GM21381 (cell line): ENCODE data around the gene RBM38.

Experiments used
- ATAC-seq: cut with Tn5 transposase; IDR thresholded peaks from one replicate; pipeline ENCODE4 v1.9.1; 2021; ENCODE audit warnings: mild to moderate bottlenecking, moderate library complexity; ENCODE audit not compliant: unreplicated experiment

Gene RBM38

DNA sequence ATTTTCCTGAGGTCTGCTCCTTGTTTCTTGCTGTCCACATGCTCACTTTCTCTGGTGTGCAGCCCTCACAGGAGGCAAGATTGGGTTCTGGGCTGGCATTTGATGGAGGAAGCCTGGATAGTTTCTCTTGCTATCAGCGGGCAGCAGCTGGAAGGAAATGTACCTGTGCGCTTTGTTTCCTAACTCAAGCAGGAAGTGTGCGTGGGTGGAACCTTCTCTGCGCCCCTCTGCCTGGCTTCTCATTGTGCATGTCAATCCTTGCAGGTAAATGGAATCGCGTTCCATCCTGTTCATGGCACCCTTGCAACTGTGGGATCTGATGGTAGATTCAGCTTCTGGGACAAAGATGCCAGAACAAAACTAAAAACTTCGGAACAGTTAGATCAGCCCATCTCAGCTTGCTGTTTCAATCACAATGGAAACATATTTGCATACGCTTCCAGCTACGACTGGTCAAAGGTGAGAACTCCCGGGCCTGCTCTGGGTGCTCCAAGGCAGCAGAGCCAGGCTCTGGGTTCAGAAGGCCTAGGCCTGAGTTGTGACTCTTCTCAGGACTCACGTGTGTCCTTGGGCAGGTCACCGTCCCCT, 16.8 kb upstream of the RBM38 start:
- no peak for ATAC-seq

DNA sequence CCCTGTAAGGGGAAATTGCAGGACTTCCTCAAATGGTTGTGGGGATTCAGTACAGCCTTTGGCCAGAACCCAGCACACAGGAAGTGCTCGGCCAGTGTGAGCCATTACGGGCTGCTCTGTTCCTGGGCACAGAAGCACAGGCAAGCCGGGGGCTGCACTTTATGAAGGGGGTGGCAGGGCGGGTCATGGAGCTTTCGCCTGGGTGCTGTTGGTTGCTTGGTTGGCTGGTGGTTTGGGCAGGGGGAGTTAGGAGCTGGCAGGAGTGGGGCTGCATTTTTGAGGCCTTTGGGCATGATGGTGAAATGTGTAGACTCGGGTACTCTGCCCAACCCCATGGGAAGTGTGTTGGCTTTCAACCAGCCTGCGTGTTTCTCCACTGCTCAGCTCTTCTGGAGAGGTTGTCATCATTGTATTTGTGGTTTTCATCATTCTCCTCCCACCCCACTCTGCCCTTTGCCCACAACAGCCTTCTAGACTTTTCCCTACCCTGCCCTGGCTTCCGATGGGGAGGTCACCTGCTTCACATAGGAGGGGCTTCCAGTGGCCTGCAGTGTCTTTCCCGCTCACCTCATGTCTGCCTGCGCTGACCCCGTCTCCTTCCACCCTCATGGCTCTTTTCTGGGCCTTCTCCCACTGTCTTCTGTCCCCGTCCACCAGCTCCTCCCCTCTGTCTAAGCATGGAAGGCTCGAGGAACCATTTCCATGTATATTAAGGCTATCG, 16.1 kb upstream of the RBM38 start:
- no peak for ATAC-seq

DNA sequence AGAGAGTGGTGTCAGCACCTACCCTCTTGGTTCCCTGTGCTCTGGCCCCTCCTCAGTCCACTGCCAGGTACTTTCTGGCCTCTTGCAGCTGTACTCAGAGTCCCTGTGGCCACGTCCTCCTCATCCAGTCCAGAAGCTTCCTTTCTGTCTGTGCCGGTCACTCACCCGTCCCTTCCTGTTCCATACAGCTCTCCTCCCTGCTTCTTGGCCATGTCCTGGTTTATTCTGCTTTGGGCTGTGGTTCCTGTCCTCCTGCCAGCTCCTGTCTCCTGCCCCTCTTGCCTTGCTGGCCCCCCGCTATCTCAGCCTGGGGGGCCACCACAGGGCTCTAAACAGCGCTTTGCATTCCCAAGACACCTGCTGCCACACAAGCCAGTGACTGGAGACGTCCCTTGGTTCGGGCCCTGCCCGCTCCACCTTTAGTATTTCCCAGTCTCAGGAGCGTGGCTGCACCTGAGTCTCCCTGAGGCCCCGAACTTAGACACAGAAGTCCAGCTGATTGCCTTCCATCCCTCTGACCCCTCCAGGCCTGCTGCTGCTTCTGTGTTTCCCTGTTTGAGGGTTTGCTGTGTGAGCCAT, 15.5 kb upstream of the RBM38 start:
- ATAC-seq: no peak

DNA sequence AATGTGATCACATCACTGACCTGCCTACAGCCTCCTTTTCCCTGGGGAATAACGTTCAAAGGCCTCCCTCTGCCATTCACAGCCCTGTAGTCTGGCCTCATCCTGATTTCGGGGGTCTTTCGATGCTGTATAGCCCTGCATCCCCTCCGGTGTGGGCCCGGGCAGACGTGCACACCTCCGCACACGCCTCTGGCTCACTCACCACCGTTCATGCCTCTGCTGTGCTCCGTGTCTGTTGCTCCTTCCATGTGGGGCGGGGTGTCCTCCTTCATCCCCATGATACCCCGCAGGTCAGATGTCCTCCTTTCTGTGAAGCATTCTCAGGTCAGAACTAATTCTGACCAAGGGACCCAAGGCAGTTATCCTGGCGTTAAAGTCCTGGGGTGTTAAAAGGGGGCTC, 13.8 kb upstream of the RBM38 start:
- no peak for ATAC-seq

DNA sequence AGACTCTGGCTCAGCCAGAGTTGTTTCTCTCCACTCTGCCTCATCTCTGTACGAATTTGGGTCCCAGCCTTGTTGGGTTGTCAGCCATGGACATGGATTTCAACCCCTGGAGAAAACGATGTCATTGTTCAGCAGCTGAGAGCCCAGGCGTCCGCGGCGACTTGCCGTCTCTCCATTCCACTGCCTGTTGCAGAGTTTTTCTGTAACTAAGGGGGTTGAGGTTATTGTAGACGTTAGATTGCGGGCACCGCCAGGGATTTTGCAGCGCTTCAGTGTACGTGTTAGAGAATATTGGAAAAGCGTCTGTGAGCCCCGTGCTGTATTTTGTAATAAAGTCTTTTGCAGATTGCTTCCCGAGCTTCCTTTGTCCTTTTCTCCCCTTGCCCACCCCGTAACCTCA, 13.1 kb upstream of the RBM38 start:
- no peak for ATAC-seq

DNA sequence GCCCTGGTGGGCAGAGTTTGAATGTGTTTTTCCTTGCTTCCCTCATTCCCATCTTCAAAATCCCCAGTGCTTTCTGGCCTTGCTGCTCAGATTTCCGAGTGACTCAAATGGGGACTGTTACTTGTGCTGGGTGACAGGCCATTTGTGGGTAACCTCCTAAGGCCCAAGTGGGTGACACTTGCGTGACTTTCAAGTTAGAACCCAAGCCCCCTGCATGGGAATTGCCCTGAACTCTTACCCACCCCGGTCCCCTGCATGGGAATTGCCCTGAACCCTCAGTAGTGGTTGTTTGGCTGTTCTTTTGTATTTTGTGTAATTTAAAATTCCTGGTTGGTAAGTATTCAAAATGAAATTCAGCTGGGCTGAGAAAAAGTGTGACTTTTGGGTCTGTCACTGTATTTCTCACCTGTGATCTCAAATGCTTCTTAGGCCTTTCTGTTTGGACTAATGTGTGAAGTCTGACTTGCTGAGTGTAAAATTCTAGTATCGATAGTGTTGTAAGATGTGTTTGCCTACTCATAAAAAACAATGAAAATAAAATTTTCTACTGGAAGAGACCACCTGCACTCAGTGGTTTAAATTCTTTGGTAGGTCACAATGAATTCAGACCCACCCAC, 12.4 kb upstream of the RBM38 start:
- ATAC-seq: no peak

DNA sequence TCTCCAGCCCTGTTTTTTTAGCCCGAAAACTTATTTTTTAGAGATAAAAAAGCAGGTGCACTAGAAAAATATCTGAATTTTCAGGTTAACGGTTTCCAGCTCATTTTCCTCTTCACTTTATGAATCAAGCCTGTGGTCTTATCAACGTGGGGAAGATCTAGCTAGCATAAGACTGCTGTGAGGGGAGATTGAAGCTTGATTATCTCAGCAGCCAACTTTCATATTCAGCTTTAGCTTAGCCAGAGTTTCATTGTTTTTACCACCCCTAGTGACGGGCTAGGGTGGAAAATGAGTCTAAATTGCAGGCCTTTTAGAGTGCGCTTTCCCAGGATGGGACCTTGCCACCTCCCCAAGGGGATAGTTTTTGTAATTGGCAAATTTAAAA, 11.9 kb upstream of the RBM38 start:
- no peak for ATAC-seq

DNA sequence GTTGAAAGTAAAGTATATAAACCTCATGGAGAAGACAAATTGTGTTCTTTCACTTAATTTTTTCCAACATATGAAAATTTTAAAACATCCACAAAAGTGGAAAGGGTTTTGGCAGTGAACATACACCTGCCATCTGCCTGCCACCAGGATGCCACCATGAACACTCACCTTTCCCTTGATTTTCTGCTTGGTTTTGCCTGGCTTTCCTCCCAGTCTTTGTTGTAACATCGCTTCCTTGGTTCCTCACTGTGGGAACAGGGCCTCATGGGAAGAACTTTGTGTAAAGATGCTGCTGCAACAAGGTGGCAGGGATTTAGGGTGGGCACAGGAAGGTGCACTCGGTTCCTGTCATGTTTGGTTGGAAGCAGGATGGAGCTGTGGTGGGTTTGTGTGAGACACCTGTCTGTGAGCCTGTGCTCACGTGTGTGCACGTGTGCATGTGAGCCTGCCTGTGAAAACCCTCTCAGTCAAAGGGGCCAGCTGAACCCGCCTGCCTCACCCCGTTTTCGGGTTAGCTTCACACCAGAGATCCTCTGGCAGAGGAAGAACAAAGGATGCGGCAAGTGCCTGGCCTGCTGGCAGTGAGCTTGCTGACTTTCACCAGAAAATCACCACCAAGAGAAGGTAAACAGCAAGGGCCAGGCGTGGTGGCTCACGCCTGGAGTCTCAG, 11.0 kb upstream of the RBM38 start:
- ATAC-seq: no peak

DNA sequence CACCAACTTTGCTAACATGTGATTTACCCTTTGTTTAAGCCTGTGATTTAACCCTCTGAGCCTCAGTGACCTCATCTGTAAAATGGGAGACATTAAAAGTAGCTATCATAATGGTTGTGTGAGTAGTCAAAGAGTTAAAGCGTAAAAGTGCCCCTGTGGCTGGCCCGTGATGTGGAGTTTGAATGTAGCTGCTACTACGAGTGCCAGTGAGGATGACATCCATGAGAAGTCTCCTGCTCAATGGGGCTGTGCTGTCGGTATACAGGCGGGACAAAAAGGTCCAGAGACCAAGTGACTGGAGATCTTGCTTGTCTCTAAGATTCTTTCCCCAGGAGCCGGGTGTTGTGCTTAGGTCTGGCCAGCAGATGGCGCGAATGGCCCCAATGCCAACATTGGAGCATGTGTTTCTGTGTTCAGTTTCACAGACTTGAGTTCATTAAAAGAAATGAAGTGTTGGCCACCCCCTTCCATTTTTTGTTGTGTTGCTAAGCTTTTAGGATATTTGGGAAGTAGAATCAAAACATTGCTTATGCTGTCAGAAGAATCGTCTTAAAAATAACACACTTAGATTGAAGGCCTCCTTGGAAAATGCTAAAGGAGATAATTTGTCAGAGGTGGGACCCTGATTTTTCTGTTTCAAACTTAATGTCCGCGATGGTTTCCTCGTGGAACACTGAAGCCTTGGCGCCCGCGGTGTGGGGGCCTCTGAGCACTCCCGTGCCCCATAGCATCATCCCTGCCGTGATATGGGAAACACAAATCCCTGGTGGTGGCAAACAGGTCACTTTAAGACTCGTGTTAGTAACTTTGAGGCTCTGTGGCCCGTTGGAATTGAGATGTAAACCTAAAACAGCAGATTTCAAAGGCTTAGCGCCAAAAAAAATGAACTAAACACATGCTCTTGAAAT, 9.3 kb upstream of the RBM38 start:
- ATAC-seq: no peak

DNA sequence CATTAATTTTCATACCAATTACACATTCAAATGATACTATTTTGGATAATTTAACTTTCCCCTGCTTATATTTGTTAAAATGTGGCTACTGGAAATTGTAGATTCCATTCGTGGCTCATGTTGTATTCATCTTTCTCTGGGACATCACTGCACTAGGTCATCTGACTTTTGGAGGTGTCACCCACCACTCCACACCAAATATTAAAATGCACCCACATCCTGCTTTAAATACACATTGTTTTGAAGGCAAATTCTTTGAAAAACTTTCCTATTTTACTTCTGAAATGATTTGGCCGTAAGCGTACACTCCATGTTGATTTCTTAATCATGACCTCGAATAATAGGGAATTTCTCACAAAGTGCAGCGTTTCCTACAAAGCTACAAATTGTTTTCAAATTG, 8.7 kb upstream of the RBM38 start:
- ATAC-seq: no peak

DNA sequence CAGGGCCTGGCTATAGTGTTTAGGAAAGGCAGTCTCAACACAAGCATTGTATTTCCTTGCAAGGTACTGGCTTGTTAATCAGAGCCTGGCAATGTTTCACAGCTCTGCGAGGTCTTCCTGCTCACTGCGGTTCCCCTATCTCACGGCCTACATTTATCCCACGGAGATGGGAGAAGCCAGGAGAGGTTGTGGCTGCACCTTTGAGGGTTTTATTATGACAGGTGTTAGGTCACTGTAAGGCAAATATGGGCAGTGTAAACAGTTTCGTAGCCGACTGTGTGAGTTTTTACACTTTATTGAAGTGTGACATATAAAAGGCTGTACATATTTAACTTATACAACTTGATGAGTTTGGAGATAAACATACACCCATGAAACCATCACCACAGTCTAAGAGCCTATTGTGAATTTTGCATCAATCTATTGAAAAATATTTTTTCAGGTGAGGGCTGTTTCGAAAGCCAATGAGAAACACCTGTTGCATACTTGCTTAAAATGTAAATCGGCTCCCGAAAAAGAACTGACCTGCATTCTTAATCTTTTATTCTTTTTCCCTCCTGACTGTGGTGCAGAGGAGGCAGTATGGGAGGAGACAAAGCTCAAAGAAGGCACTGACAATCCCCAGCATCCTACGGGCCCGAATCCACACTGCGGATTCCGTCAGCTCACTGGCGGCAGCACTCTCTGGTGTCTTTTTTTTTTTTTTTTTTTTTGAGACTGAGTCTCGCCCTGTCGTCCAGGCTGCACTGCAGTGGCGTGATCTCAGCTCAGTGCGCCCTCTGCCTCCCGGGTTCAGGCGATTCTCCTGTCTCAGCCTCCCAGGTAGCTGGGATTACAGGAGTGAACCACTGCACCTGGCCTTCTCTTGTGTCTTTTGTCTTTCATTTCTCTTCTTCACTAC, 7.5 kb upstream of the RBM38 start:
- ATAC-seq: no peak

DNA sequence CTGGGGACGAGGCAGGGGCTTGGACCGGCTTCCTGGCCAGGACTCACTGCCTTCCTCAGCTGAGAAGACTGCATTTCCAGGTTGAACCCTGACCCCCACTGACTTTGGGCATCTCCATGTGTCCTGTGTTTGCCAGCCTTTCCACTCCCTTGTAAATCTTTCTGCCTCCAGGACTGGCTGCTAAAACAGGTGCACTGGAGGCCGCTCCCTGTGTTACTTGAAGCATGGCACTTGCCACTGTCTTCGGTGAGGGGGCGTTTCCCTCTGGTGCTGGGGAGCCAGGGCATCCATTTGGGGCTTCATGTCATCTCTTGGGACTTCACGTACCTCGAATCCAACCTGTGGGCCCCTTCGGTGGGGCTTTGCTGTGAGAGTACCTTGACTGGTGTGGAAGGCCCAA, 6.7 kb upstream of the RBM38 start:
- ATAC-seq: no peak

DNA sequence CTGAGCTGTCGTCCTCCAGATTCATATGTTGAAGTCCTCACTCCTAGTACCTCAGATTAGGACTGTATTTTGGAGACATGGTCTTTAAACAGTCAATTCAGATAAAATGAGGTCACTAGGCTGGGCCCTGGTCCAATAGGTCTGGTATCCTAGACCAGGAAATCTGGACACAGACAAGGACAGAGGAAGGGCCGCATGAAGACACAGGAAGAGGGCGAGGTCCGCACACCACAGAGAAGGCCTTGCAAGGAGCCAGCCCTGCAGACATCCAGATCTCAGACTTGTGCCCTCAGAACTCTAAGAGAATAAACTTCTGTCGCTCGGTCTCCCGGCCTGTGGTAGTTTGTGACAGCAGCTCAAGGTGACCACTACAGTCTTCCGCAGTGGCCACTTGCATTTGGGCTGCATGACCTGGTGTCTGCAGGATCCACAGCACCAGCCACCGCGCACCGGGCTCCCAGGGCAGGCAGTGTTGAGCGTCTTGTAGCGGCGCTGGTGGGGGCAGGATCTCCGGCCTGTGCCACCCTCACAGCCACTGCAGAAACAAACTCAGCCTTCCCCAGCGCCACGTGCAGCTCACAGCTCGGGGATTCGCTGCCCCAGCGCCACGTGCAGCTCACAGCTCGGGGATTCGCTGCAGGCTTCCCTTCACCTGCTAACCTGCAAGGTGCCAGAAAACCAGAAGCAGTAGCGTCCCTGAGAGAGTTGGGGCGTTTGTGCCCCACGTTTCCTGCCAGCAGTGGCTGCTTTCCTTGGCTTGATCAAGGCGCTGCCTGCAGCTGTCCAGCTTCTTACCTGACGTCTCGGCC, 6.0 kb upstream of the RBM38 start:
- ATAC-seq: no peak

DNA sequence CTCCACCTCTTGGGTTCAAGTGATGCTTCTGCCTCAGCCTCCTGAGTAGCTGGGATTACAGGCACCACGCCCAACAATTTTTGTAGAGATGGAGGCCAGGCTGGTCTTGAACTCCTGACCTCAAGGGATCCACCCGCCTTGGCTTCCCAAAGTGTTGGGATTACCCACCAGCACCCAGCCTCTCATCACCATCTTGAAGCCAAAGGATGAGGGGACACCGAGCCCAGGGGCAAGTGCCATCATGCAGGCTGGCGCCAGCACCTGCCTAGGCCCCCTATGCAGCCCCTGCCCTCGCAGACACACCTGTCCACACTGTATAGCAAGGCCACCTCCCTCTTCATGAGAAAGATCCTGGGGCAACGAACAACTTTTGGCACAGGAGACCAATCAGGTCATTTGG, 5.3 kb upstream of the RBM38 start:
- ATAC-seq: no peak

DNA sequence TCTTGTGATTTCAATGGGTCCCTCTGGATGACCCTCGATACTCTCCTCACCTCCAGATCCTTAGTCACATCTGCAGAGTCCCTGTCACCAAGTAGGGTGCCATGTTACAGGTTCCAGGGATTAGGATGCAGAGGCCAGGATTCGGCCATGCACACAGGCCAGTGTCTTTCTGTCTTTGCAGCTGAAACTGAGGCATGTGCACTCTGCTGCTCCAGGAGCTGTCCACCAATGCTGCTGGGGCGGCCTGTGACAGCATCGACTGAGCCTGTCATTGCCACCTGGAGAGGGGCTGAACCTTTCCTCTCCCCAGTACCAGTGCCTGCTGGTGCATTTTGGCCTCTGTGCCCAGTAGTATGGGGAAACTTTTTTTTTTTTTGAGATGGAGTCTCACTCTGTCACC, 4.4 kb upstream of the RBM38 start:
- ATAC-seq: no peak

DNA sequence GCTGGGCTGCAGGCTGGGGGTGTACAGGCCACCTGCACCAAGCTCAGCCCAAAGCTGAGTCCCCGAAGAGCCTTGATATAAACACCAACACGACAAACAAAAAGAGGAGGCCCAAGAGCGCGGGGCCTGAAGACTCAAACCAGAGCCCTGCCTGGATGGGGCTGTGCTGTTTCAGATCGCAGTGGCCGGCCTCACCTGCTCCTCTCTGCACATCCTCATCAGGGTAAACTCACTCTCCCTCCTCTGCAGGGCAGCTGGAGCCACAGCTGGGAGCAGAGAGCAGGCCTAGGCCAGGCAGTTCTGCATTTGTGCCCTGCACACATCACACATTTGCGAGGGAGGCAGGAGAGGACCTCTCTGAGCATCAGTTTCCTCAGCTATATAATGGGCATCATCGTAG, 3.7 kb upstream of the RBM38 start:
- no peak for ATAC-seq

DNA sequence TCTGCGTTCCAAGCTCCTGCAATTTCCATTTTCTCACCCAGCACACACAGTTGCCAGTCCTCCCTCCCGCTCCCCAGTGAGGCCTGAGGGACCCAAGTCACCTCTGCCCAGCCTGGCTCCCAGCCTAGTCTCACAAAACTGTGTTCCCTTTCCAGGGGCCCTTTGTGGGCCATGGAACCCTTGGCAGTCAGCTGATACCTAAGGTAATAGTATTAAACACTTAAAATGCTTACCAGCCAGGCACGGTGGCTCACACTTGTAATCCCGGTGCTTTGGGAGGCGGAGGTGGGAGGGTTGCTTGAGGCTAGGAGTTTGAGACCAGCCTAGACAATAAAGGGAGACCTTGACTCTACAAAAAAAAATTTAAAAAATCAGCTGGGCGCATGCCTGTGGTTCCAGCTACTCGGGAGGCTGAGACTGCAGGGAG, 3.2 kb upstream of the RBM38 start:
- ATAC-seq: no peak

DNA sequence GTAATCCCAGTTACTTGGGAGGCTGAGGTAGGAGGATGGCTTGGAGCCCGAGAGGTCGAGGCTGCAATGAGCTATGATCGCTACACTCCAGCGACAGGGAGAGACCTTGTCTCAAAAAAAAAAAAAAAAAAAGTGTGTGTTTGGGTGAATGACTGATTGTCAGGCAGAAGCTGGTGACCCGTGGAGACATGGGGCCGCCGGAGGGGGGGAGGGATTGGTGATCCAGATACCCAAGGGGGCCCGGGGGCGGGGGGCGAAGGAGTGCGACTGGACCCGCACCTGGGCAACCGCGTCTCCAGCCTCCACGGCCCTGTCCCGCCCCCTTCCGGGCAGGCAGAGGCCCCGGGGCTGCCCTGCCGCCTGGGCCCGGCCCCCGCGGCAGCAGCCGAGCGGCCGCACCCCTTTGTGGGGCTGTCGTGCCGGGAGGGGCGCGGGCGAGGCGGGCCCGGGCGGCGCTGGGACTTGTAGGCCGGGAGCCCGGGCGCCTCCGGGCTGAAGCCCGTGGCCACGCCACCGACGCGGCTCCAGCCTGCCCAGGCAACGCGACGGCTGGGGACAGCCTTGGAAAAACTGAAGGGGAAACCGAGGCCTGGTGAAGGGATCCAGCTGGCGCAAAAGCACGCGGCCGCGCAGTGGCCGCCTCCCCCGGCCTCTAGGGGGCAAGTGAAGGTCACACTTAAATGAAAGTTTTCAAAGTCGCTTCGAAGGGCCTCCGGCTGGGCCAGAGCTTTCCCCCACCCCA, 2.1 kb upstream of the RBM38 start:
- no peak for ATAC-seq
